ENCODE results near the gene ZNF549.

The ZNF549 gene

GRCh38 chr19:57559404-57560025 is 32.4 kb downstream of the ZNF549 start, which contains the start of gene ZNF550:
Gene ZNF550, minus strand, starts transcription at chr19:57559863. Its CDS starts 181 bp downstream, at chr19:57559682.
- TF ChIP-seq GATA2 (IDR thresholded peaks at IDR 0.05; ENCODE audit: low read depth, low read length) (no peak), GATA3 (IDR thresholded peaks at IDR 0.05; ENCODE audit: low read depth, low read length) (no peak)

GRCh38 chr19:57560049-57560491 is 32.9 kb downstream of the ZNF549 start:
- TF ChIP-seq GATA3 (IDR thresholded peaks at IDR 0.05; ENCODE audit: low read depth, low read length), result no peak
- TF ChIP-seq GATA2 (IDR thresholded peaks at IDR 0.05; ENCODE audit: low read depth, low read length), result no peak

GRCh38 chr19:57563547-57563946 is 36.4 kb downstream of the ZNF549 start:
- TF ChIP-seq GATA2 (IDR thresholded peaks at IDR 0.05; ENCODE audit: low read depth, low read length), result no peak
- no peak for TF ChIP-seq GATA3 (IDR thresholded peaks at IDR 0.05; ENCODE audit: low read depth, low read length)

GRCh38 chr19:57566396-57567265 is 39.5 kb downstream of the ZNF549 start:
- TF ChIP-seq GATA2 (IDR thresholded peaks at IDR 0.05; ENCODE audit: low read depth, low read length), result no peak
- no peak for TF ChIP-seq GATA3 (IDR thresholded peaks at IDR 0.05; ENCODE audit: low read depth, low read length)

GRCh38 chr19:57570707-57571106 is 43.6 kb downstream of the ZNF549 start:
- TF ChIP-seq GATA3 (IDR thresholded peaks at IDR 0.05; ENCODE audit: low read depth, low read length) (no peak), GATA2 (IDR thresholded peaks at IDR 0.05; ENCODE audit: low read depth, low read length) (no peak)

- TF ChIP-seq GATA2 (IDR thresholded peaks at IDR 0.05; ENCODE audit: low read depth, low read length), result no peak
- no peak for TF ChIP-seq GATA3 (IDR thresholded peaks at IDR 0.05; ENCODE audit: low read depth, low read length)
Observed at GRCh38 chr19:57572415-57572947, 45.3 kb downstream of the ZNF549 start.

- TF ChIP-seq GATA2 (IDR thresholded peaks at IDR 0.05; ENCODE audit: low read depth, low read length), result no peak
- no peak for TF ChIP-seq GATA3 (IDR thresholded peaks at IDR 0.05; ENCODE audit: low read depth, low read length)
Observed at GRCh38 chr19:57576661-57577060, 49.5 kb downstream of the ZNF549 start.

- TF ChIP-seq GATA3 (IDR thresholded peaks at IDR 0.05; ENCODE audit: low read depth, low read length) (no peak), GATA2 (IDR thresholded peaks at IDR 0.05; ENCODE audit: low read depth, low read length) (no peak)
Observed at GRCh38 chr19:57578487-57579205, 51.5 kb downstream of the ZNF549 start, which contains the start of gene ZNF416. Gene ZNF416, minus strand, starts transcription at chr19:57578911. Its CDS starts 207 bp downstream, at chr19:57578704.

GRCh38 chr19:57583104-57583520 is 56.0 kb downstream of the ZNF549 start:
- TF ChIP-seq GATA3 (IDR thresholded peaks at IDR 0.05; ENCODE audit: low read depth, low read length) (no peak), GATA2 (IDR thresholded peaks at IDR 0.05; ENCODE audit: low read depth, low read length) (no peak)

GRCh38 chr19:57583521-57584416 is 56.6 kb downstream of the ZNF549 start, which contains the start of gene ZIK1:
Gene ZIK1, plus strand, starts transcription at chr19:57584145. Its CDS starts 212 bp downstream, at chr19:57584357.
- TF ChIP-seq GATA3 (IDR thresholded peaks at IDR 0.05; ENCODE audit: low read depth, low read length) (no peak), GATA2 (IDR thresholded peaks at IDR 0.05; ENCODE audit: low read depth, low read length) (no peak)

GRCh38 chr19:57587529-57587928 is 60.4 kb downstream of the ZNF549 start:
- TF ChIP-seq GATA3 (IDR thresholded peaks at IDR 0.05; ENCODE audit: low read depth, low read length), result no peak
- TF ChIP-seq GATA2 (IDR thresholded peaks at IDR 0.05; ENCODE audit: low read depth, low read length), result no peak

- TF ChIP-seq GATA2 (IDR thresholded peaks at IDR 0.05; ENCODE audit: low read depth, low read length) (no peak), GATA3 (IDR thresholded peaks at IDR 0.05; ENCODE audit: low read depth, low read length) (no peak)
Observed at GRCh38 chr19:57599377-57599760, 72.2 kb downstream of the ZNF549 start.
